Measurements from ENCODE around the gene FOXN3.

FOXN3 gene

GRCh38 chr14:89392181-89392580 lies 24.9 kb downstream of the FOXN3 start:
- POLR2A ChIA-PET: no interaction called here
- CTCF ChIA-PET: interaction anchor here (0.7 kb wide), 1 partner anchor 68 kb away, joined by 3 read pairs; no protein-coding TSS in a partner anchor
- DNase-seq (ENCODE audit: extremely low spot score): no peak
- TF ChIP-seq SP1 (IDR thresholded peaks at IDR 0.05): no peak
- no peak for TF ChIP-seq FOXA1 (IDR thresholded peaks at IDR 0.05)
- no peak for TF ChIP-seq SUZ12 (IDR thresholded peaks at IDR 0.05)
- TF ChIP-seq ARNT (IDR thresholded peaks at IDR 0.05): no peak
- no peak for TF ChIP-seq ELF4 (IDR thresholded peaks at IDR 0.05)
- no peak for TF ChIP-seq HDGF (IDR thresholded peaks at IDR 0.05; ENCODE audit: borderline replicate concordance)
- TF ChIP-seq L3MBTL2 (conservative IDR thresholded peaks at IDR 0.05): no peak
- no peak for TF ChIP-seq BHLHE40 (IDR thresholded peaks at IDR 0.05; ENCODE audit: borderline replicate concordance)
- no peak for TF ChIP-seq CTBP1 (IDR thresholded peaks at IDR 0.05; ENCODE audit: borderline replicate concordance)
- no peak for TF ChIP-seq LEF1 (IDR thresholded peaks at IDR 0.05; ENCODE audit: borderline replicate concordance)
- TF ChIP-seq PKNOX1 (IDR thresholded peaks at IDR 0.05): no peak

- CTCF ChIA-PET: no interaction called here
- DNase-seq (ENCODE audit: extremely low spot score): no peak
- TF ChIP-seq FOXK2 (IDR thresholded peaks at IDR 0.05): no peak
- TF ChIP-seq NFRKB (IDR thresholded peaks at IDR 0.05): no peak
- no peak for TF ChIP-seq BHLHE40 (IDR thresholded peaks at IDR 0.05; ENCODE audit: borderline replicate concordance)
- no peak for TF ChIP-seq HDGF (IDR thresholded peaks at IDR 0.05; ENCODE audit: borderline replicate concordance)
- no peak for TF ChIP-seq ZNF384 (IDR thresholded peaks at IDR 0.05)
- TF ChIP-seq TARDBP (IDR thresholded peaks at IDR 0.05): no peak
- no peak for TF ChIP-seq FOXA1 (IDR thresholded peaks at IDR 0.05)
- no peak for TF ChIP-seq ARNT (IDR thresholded peaks at IDR 0.05)
- TF ChIP-seq CTBP1 (IDR thresholded peaks at IDR 0.05; ENCODE audit: borderline replicate concordance): no peak
- TF ChIP-seq L3MBTL2 (conservative IDR thresholded peaks at IDR 0.05): no peak
- no peak for TF ChIP-seq PKNOX1 (IDR thresholded peaks at IDR 0.05)
- no peak for TF ChIP-seq SP1 (IDR thresholded peaks at IDR 0.05)
- TF ChIP-seq SUZ12 (IDR thresholded peaks at IDR 0.05): no peak
- no peak for TF ChIP-seq FOXM1 (IDR thresholded peaks at IDR 0.05; ENCODE audit: borderline replicate concordance)
- POLR2A ChIA-PET: no interaction called here
Measured at GRCh38 chr14:89391556-89391955, 25.5 kb downstream of the FOXN3 start.

GRCh38 chr14:89391123-89391522 lies 25.9 kb downstream of the FOXN3 start:
- no peak for DNase-seq (ENCODE audit: extremely low spot score)
- POLR2A ChIA-PET: no interaction called here
- no peak for TF ChIP-seq NFRKB (IDR thresholded peaks at IDR 0.05)
- no peak for TF ChIP-seq SUZ12 (IDR thresholded peaks at IDR 0.05)
- TF ChIP-seq FOXK2 (IDR thresholded peaks at IDR 0.05): no peak
- no peak for TF ChIP-seq ELF4 (IDR thresholded peaks at IDR 0.05)
- no peak for TF ChIP-seq SP1 (IDR thresholded peaks at IDR 0.05)
- TF ChIP-seq BHLHE40 (IDR thresholded peaks at IDR 0.05; ENCODE audit: borderline replicate concordance): no peak
- TF ChIP-seq FOXA1 (IDR thresholded peaks at IDR 0.05): no peak
- TF ChIP-seq ARNT (IDR thresholded peaks at IDR 0.05): no peak
- no peak for TF ChIP-seq L3MBTL2 (conservative IDR thresholded peaks at IDR 0.05)
- TF ChIP-seq HDGF (IDR thresholded peaks at IDR 0.05; ENCODE audit: borderline replicate concordance): no peak
- TF ChIP-seq LEF1 (IDR thresholded peaks at IDR 0.05; ENCODE audit: borderline replicate concordance): no peak
- TF ChIP-seq TARDBP (IDR thresholded peaks at IDR 0.05): no peak
- TF ChIP-seq CTBP1 (IDR thresholded peaks at IDR 0.05; ENCODE audit: borderline replicate concordance): no peak
- no peak for TF ChIP-seq PKNOX1 (IDR thresholded peaks at IDR 0.05)
- no peak for TF ChIP-seq ZNF384 (IDR thresholded peaks at IDR 0.05)
- CTCF ChIA-PET: no interaction called here

- TF ChIP-seq HDGF (IDR thresholded peaks at IDR 0.05; ENCODE audit: borderline replicate concordance) (no peak), PKNOX1 (IDR thresholded peaks at IDR 0.05) (no peak), CTBP1 (IDR thresholded peaks at IDR 0.05; ENCODE audit: borderline replicate concordance) (no peak), FOXK2 (IDR thresholded peaks at IDR 0.05) (no peak), ARNT (IDR thresholded peaks at IDR 0.05) (no peak), ELF4 (IDR thresholded peaks at IDR 0.05) (no peak), L3MBTL2 (conservative IDR thresholded peaks at IDR 0.05) (no peak), SUZ12 (IDR thresholded peaks at IDR 0.05) (no peak), LEF1 (IDR thresholded peaks at IDR 0.05; ENCODE audit: borderline replicate concordance) (no peak)
- DNase-seq (ENCODE audit: extremely low spot score): no peak
- ChIA-PET CTCF (interaction anchor here (0.5 to 0.6 kb wide), 2 partner anchors 17 to 367 kb away, joined by 3 to 4 read pairs; no protein-coding TSS in a partner anchor), POLR2A (no interaction called here)
Measured at GRCh38 chr14:89388853-89389252, 28.2 kb downstream of the FOXN3 start.

GRCh38 chr14:89387922-89388685 lies 28.9 kb downstream of the FOXN3 start:
- CTCF ChIA-PET: interaction anchor here (0.6 kb wide), 1 partner anchor 18 kb away, joined by 3 read pairs; no protein-coding TSS in a partner anchor
- DNase-seq (ENCODE audit: extremely low spot score): no peak
- POLR2A ChIA-PET: no interaction called here
- no peak for TF ChIP-seq SP1 (IDR thresholded peaks at IDR 0.05)
- no peak for TF ChIP-seq L3MBTL2 (conservative IDR thresholded peaks at IDR 0.05)
- no peak for TF ChIP-seq FOXM1 (IDR thresholded peaks at IDR 0.05; ENCODE audit: borderline replicate concordance)
- no peak for TF ChIP-seq FOXA1 (IDR thresholded peaks at IDR 0.05)
- no peak for TF ChIP-seq ELF4 (IDR thresholded peaks at IDR 0.05)
- TF ChIP-seq ARNT (IDR thresholded peaks at IDR 0.05): no peak
- TF ChIP-seq ZNF384 (IDR thresholded peaks at IDR 0.05): no peak
- TF ChIP-seq NFRKB (IDR thresholded peaks at IDR 0.05): no peak
- TF ChIP-seq PKNOX1 (IDR thresholded peaks at IDR 0.05): no peak
- TF ChIP-seq LEF1 (IDR thresholded peaks at IDR 0.05; ENCODE audit: borderline replicate concordance): no peak
- no peak for TF ChIP-seq FOXK2 (IDR thresholded peaks at IDR 0.05)
- TF ChIP-seq HDGF (IDR thresholded peaks at IDR 0.05; ENCODE audit: borderline replicate concordance): no peak
- no peak for TF ChIP-seq BHLHE40 (IDR thresholded peaks at IDR 0.05; ENCODE audit: borderline replicate concordance)
- no peak for TF ChIP-seq TARDBP (IDR thresholded peaks at IDR 0.05)
- TF ChIP-seq SUZ12 (IDR thresholded peaks at IDR 0.05): no peak
- TF ChIP-seq CTBP1 (IDR thresholded peaks at IDR 0.05; ENCODE audit: borderline replicate concordance): no peak
